ENCODE measurements around the gene STK32B.
"Not testable (repeated sequence)": the region's sequence is repeated elsewhere in the genome, so short reads cannot be mapped to it uniquely, and the experiment has no call there.

The STK32B gene

DNA sequence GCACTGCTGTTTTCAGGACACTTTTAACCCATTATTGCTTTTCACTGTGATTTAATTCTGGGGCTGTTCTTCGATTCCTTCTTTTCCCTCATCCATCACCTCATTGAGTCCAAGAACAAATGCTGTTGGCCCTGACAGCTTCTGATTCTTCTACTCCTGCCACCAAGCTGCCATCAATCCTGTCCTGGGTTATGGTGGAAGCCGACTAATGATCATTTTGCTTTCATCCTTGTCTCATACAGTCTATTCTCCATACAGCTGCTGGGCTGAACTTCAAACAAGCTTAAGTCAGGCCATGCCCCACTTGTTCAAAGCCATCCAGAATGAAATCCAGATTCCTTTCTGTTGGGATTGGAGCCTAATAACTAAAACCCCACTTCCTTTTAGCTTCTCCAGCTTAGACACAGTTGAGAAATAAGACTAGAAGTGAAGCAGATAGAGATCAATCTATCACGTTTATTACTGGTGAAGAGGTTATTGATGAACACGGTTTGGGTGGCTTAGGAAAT lies 161.9 kb downstream of the STK32B start:
- DNase-seq: no peak

- DNase-seq: no peak
Measured at GRCh38 chr4:5215321-5215720, 164.0 kb downstream of the STK32B start.

- DNase-seq: no peak
Measured at GRCh38 chr4:5217421-5217820, 166.1 kb downstream of the STK32B start.

DNA sequence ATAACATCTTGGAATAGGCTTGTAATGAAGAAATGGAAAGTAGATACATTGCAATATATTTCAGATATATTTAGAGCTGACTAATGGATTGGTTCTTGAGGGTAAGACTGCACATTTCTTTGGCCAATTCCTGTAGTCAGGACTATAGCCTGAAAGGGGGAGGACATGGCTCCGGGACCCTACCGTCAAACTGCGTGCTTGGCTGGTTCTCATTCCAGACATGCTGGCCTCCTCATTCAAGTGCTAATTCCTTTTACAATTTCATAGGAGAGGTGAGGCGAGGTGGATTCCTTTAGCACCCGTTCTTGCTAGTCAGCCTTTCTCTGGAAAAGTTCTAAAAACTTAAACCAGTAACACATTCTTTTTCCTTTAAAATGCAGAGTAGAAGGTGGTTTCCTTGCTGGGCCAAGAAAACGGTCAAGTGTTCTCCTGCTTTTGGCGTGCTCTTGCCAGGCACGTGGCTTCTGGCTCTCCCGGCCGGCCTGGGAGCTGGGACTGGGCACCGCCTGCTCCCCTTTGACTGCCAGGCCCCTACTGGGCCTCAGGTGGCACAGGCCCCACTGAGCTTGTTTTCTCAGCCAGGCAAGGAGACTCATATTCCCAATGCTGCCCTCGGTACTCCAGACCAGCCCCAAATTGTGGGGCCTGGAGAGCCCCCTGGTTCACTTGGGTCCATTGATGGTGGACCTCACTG lies 167.2 kb downstream of the STK32B start:
- DNase-seq: no peak

GRCh38 chr4:5220028-5220427 lies 168.7 kb downstream of the STK32B start:
- DNase-seq: no peak

- no peak for DNase-seq
Measured at GRCh38 chr4:5222047-5222446, 170.8 kb downstream of the STK32B start.

GRCh38 chr4:5222951-5223350 lies 171.7 kb downstream of the STK32B start:
- DNase-seq: no peak

DNA sequence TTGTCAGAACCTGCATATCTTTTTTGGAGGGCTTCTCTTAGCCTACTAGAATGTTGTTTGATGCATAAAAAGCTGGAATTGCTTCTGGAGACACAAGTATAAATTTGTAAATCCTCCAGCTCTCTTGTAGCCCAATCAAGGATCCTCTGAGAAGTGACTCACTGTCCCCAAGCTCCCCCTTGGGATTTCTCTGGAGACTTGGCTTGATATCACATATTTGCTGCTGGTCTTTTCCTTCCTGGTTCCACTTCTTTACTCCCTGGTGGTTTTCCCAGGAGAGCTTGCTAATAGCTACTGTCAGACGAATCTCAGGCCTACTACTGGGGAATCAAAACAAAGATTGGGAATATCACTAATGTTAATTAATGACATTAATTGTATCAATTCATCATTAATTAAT lies 173.1 kb downstream of the STK32B start:
- DNase-seq: no peak

DNA sequence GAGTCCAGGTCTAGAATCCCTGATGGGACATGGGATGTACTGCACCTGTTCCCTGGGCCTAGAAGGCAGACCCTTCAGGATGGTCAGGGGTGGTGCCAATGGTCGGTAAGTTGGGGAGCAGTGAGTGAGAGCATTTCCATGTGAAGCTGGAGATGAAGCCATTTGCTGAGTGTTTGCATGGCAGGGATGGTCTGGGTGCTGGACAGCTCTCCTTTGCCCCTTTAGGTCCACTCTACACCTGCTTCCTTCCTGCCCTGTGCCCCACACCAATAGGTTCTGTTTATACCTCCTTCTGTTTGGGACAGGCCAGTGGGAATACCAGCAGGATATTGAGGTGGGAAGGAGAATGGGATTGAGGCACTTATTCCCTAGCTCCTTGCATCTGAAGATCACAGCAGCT lies 181.3 kb downstream of the STK32B start:
- no peak for DNase-seq

- no peak for DNase-seq
Measured at GRCh38 chr4:5237086-5237660, 185.9 kb downstream of the STK32B start.

GRCh38 chr4:5238173-5238572 lies 186.9 kb downstream of the STK32B start:
- DNase-seq: no peak

- not testable (repeated sequence) for DNase-seq
Measured at GRCh38 chr4:5247061-5247460, 195.8 kb downstream of the STK32B start.

GRCh38 chr4:5247735-5248134 lies 196.5 kb downstream of the STK32B start:
- no peak for DNase-seq

DNA sequence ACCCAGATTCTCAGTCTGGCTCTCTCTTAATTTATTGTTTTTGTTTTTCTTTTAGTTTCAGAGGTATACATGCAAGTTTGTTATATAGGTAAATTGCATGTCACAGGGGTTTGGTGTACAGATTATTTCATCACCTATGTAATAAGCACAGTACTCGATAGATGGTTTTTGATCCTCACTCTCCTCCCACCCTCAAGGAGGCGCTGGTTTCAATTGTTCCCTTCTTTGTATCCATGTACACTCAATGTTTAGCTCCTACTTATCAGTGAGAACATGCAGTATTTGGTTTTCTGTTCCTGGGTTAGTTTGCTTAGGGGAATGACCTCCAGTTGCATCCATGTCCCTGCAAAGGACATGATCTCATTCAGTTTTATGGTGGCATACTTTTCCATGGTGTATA lies 198.4 kb downstream of the STK32B start:
- no peak for DNase-seq

DNA sequence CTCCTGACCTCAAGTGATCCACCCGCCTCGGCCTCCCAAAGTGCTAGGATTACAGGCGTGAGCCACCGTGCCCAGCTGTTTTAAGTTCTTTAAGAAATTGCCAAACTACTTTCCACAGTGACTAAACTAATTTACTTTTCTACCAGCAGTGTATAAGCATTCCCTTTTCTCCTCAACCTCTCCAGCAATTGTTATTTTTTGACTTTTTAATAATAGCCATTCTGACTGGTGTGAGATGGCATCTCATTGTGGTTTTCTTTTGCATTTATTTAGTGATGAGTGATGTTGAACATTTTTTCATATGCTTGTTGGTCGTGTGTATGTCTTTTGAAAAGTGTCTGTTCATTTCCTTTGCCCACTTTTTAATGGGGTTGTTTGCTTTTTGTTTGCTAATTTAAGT lies 199.3 kb downstream of the STK32B start:
- not testable (repeated sequence) for DNase-seq

GRCh38 chr4:5256421-5256820 lies 205.1 kb downstream of the STK32B start:
- no peak for DNase-seq

GRCh38 chr4:5257086-5257485 lies 205.8 kb downstream of the STK32B start:
- DNase-seq: no peak

DNA sequence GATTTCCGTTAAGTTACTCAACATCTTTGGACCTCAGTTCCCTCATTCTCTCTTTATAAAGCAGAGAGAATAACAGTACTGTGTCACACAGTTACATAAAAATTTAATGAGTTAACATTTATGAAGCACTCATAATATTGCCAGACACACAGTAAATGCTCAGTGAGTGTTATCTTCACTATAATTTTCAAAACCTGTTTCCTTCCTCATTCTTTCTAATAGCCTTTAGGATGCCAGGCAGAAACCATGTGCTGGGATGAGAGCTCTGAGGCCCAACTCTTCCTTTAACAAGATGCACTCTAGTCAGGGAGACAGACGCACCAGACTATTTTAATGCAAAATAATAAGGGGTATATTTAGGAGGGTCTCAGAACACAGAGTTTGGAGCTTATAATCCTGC lies 208.2 kb downstream of the STK32B start:
- DNase-seq: no peak

DNA sequence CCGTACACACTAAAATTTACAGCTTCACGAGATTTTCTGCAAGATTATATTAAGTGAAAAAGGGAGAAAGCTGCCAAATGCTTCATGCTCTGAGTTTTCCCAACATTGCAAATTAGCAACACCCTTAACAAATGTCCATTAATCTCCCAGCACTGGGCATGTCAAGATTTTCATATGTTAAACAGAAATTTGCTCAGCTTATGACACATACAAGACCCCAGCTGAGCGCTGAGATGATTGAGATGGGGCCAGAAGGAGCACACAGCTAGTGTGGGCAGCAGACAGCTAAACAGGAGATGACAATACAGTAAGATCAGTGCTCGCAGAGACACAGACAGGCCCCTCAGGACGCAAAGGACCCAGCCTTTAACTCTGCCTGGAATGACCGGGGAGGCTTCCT lies 208.8 kb downstream of the STK32B start:
- no peak for DNase-seq

GRCh38 chr4:5261866-5262265 lies 210.6 kb downstream of the STK32B start:
- DNase-seq: no peak

- no peak for DNase-seq
Measured at GRCh38 chr4:5266991-5267390, 215.7 kb downstream of the STK32B start.

DNA sequence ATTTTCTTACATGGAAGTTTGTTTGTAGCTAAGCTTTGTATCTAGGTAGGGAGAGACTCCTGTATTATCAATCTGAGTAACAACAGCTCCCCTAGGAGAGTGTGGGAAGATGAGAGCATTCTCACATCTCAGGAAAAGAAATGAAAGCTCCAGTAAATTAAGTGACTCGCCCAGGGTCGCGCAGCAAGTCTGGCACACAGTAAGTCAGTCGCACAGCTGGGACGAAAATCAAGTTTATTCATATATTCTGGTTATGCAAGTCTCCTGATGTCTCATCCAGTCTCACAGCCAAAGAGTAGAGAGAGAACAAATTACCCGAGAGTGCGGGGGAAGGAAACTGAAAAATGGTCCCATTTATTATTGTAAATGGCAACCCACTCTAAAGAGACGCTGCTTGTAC lies 216.1 kb downstream of the STK32B start:
- no peak for DNase-seq

GRCh38 chr4:5276475-5277075 lies 225.3 kb downstream of the STK32B start:
- no peak for DNase-seq

- no peak for DNase-seq
Measured at GRCh38 chr4:5277079-5277478, 225.8 kb downstream of the STK32B start.
